Gastroesophageal sphincter (tissue), 3 donors: ENCODE data around the gene SAE1.

Experiments
- POLR2A ChIP-seq, 2 donors: fragments of 450-650 bp; IDR thresholded peaks; one replicate each; pipeline ENCODE4 v1.6.1; 2017; ENCODE audit warnings: antibody characterized with exemption in 2 of 2, mild to moderate bottlenecking in 2 of 2, moderate library complexity in 1 of 2
- TF ChIP-seq, protein P1 (sequence below), 4 experiments: fragments of 200-600 bp in 2 of 4; fragments of 450-650 bp in 2 of 4; sonication (generic) in 1 of 4; IDR thresholded peaks; one replicate each; pipeline ENCODE4 v1.5.1; 2017 to 2019; ENCODE audit warnings: antibody characterized with exemption in 4 of 4, mild to moderate bottlenecking in 2 of 4, moderate library complexity in 2 of 4

GRCh38 chr19:47093841-47094240 lies 36.8 kb upstream of the SAE1 start:
- TF ChIP-seq POLR2A (IDR thresholded peaks at IDR 0.05) = no peak
- TF ChIP-seq, protein P1, sequence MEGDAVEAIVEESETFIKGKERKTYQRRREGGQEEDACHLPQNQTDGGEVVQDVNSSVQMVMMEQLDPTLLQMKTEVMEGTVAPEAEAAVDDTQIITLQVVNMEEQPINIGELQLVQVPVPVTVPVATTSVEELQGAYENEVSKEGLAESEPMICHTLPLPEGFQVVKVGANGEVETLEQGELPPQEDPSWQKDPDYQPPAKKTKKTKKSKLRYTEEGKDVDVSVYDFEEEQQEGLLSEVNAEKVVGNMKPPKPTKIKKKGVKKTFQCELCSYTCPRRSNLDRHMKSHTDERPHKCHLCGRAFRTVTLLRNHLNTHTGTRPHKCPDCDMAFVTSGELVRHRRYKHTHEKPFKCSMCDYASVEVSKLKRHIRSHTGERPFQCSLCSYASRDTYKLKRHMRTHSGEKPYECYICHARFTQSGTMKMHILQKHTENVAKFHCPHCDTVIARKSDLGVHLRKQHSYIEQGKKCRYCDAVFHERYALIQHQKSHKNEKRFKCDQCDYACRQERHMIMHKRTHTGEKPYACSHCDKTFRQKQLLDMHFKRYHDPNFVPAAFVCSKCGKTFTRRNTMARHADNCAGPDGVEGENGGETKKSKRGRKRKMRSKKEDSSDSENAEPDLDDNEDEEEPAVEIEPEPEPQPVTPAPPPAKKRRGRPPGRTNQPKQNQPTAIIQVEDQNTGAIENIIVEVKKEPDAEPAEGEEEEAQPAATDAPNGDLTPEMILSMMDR (IDR thresholded peaks at IDR 0.05) = no peak
